Measurements from ENCODE around the gene TMTC1. TPM values are rescaled to one million over a fixed set of nuclear protein-coding genes. Genes with fewer than 3 reads are reported as not detected.

Gene TMTC1
- total and polyA plus RNA-seq, 2 experiments from 2014 or later, result 4.8 to 24.3 TPM

DNA sequence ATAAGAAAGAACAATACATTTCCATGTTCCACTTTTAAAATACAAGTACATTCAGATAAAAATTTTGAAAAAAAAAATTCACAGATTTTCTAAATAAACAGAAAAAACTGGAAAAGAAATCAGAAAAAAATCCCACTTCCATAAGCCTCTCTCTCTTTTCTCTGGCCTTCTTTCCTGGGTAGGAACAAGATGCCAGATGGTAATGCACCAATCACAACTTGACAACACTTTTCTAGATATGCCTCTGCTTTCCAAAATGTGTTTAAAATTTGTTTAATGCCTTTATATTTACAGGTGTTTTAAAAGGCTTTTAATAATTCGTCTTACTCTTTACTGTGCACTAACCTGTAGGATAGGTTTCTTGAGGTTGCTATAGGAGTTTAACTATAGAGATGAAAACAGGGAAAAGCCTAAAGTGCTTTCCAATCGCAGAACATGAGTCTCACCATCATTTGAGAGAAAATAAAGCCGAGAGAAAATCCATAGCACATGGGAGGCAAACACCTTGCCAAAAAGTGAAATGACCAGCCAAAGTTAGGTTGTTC, 74.2 kb downstream of the TMTC1 start:
- Histone ChIP-seq H2AFZ (no peak overlapping the region), H3K9me2 (ENCODE audit: insufficient read depth) (peaks cover 6% of the 10 kb centered on the region; the same call in 1 of the 2 replicates), H3F3A (replicated peaks; ENCODE audit: low read depth) (no peaks in the 10 kb centered on the region; the same call in 1 of the 2 replicates), H3K36me3 (ENCODE audit: insufficient read depth) (no peaks in the 10 kb centered on the region), H3K4me3 (no peak overlapping the region), H3K79me2 (replicated peaks; ENCODE audit: insufficient read depth) (no peaks in the 10 kb centered on the region), H3K4me2 (no peak overlapping the region), H3K27ac (ENCODE audit: low read depth) (peak overlapping the region; percentile 48; the same call in 1 of the 2 replicates), H3K4me1 (ENCODE audit: insufficient read depth) (peaks cover 18% of the 10 kb centered on the region), H3K27me3 (ENCODE audit: insufficient read depth) (no peaks in the 10 kb centered on the region), H4K20me1 (replicated peaks; ENCODE audit: insufficient read depth) (no peaks in the 10 kb centered on the region)
- no peak overlapping the region for H3K4me3 Mint-ChIP-seq
- peaks cover 63% of the 10 kb centered on the region for H3K4me1 Mint-ChIP-seq
- no peak for DNase-seq (ENCODE audit: low spot score)
- peaks cover 3% of the 10 kb centered on the region; the same call in 1 of the 3 replicates for H3K36me3 Mint-ChIP-seq (ENCODE audit: low read depth)
- TF ChIP-seq, protein P1, sequence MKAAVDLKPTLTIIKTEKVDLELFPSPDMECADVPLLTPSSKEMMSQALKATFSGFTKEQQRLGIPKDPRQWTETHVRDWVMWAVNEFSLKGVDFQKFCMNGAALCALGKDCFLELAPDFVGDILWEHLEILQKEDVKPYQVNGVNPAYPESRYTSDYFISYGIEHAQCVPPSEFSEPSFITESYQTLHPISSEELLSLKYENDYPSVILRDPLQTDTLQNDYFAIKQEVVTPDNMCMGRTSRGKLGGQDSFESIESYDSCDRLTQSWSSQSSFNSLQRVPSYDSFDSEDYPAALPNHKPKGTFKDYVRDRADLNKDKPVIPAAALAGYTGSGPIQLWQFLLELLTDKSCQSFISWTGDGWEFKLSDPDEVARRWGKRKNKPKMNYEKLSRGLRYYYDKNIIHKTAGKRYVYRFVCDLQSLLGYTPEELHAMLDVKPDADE (IDR thresholded peaks at IDR 0.05), result no peak
- TF ChIP-seq JUNB (IDR thresholded peaks at IDR 0.05; ENCODE audit: unreplicated experiment) (no peak), EZH2phosphoT487 (IDR thresholded peaks at IDR 0.05; ENCODE audit: unreplicated experiment) (no peak), POLR2AphosphoS5 (IDR thresholded peaks at IDR 0.05; ENCODE audit: low read depth) (no peak), STAT1 (IDR thresholded peaks at IDR 0.05; ENCODE audit: unreplicated experiment) (no peak), CREB1 (CRISPR knock-in tag; IDR thresholded peaks at IDR 0.05; ENCODE audit: low read depth) (no peak), ZNF331 (CRISPR knock-in tag; IDR thresholded peaks at IDR 0.05; ENCODE audit: low read depth) (no peak), ZNF114 (CRISPR knock-in tag; IDR thresholded peaks at IDR 0.05) (no peak), EZH2 (IDR thresholded peaks at IDR 0.05; ENCODE audit: low read depth, unreplicated experiment) (no peak), NANOG (IDR thresholded peaks at IDR 0.05; ENCODE audit: borderline replicate concordance) (no peak)
- TF ChIP-seq, protein P2, sequence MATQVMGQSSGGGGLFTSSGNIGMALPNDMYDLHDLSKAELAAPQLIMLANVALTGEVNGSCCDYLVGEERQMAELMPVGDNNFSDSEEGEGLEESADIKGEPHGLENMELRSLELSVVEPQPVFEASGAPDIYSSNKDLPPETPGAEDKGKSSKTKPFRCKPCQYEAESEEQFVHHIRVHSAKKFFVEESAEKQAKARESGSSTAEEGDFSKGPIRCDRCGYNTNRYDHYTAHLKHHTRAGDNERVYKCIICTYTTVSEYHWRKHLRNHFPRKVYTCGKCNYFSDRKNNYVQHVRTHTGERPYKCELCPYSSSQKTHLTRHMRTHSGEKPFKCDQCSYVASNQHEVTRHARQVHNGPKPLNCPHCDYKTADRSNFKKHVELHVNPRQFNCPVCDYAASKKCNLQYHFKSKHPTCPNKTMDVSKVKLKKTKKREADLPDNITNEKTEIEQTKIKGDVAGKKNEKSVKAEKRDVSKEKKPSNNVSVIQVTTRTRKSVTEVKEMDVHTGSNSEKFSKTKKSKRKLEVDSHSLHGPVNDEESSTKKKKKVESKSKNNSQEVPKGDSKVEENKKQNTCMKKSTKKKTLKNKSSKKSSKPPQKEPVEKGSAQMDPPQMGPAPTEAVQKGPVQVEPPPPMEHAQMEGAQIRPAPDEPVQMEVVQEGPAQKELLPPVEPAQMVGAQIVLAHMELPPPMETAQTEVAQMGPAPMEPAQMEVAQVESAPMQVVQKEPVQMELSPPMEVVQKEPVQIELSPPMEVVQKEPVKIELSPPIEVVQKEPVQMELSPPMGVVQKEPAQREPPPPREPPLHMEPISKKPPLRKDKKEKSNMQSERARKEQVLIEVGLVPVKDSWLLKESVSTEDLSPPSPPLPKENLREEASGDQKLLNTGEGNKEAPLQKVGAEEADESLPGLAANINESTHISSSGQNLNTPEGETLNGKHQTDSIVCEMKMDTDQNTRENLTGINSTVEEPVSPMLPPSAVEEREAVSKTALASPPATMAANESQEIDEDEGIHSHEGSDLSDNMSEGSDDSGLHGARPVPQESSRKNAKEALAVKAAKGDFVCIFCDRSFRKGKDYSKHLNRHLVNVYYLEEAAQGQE (IDR thresholded peaks at IDR 0.05; ENCODE audit: unreplicated experiment), result no peak
- TF ChIP-seq, protein P3, sequence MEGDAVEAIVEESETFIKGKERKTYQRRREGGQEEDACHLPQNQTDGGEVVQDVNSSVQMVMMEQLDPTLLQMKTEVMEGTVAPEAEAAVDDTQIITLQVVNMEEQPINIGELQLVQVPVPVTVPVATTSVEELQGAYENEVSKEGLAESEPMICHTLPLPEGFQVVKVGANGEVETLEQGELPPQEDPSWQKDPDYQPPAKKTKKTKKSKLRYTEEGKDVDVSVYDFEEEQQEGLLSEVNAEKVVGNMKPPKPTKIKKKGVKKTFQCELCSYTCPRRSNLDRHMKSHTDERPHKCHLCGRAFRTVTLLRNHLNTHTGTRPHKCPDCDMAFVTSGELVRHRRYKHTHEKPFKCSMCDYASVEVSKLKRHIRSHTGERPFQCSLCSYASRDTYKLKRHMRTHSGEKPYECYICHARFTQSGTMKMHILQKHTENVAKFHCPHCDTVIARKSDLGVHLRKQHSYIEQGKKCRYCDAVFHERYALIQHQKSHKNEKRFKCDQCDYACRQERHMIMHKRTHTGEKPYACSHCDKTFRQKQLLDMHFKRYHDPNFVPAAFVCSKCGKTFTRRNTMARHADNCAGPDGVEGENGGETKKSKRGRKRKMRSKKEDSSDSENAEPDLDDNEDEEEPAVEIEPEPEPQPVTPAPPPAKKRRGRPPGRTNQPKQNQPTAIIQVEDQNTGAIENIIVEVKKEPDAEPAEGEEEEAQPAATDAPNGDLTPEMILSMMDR (conservative IDR thresholded peaks at IDR 0.05; ENCODE audit: low read depth in 2 of 2), result no peak
- TF ChIP-seq, protein P4, sequence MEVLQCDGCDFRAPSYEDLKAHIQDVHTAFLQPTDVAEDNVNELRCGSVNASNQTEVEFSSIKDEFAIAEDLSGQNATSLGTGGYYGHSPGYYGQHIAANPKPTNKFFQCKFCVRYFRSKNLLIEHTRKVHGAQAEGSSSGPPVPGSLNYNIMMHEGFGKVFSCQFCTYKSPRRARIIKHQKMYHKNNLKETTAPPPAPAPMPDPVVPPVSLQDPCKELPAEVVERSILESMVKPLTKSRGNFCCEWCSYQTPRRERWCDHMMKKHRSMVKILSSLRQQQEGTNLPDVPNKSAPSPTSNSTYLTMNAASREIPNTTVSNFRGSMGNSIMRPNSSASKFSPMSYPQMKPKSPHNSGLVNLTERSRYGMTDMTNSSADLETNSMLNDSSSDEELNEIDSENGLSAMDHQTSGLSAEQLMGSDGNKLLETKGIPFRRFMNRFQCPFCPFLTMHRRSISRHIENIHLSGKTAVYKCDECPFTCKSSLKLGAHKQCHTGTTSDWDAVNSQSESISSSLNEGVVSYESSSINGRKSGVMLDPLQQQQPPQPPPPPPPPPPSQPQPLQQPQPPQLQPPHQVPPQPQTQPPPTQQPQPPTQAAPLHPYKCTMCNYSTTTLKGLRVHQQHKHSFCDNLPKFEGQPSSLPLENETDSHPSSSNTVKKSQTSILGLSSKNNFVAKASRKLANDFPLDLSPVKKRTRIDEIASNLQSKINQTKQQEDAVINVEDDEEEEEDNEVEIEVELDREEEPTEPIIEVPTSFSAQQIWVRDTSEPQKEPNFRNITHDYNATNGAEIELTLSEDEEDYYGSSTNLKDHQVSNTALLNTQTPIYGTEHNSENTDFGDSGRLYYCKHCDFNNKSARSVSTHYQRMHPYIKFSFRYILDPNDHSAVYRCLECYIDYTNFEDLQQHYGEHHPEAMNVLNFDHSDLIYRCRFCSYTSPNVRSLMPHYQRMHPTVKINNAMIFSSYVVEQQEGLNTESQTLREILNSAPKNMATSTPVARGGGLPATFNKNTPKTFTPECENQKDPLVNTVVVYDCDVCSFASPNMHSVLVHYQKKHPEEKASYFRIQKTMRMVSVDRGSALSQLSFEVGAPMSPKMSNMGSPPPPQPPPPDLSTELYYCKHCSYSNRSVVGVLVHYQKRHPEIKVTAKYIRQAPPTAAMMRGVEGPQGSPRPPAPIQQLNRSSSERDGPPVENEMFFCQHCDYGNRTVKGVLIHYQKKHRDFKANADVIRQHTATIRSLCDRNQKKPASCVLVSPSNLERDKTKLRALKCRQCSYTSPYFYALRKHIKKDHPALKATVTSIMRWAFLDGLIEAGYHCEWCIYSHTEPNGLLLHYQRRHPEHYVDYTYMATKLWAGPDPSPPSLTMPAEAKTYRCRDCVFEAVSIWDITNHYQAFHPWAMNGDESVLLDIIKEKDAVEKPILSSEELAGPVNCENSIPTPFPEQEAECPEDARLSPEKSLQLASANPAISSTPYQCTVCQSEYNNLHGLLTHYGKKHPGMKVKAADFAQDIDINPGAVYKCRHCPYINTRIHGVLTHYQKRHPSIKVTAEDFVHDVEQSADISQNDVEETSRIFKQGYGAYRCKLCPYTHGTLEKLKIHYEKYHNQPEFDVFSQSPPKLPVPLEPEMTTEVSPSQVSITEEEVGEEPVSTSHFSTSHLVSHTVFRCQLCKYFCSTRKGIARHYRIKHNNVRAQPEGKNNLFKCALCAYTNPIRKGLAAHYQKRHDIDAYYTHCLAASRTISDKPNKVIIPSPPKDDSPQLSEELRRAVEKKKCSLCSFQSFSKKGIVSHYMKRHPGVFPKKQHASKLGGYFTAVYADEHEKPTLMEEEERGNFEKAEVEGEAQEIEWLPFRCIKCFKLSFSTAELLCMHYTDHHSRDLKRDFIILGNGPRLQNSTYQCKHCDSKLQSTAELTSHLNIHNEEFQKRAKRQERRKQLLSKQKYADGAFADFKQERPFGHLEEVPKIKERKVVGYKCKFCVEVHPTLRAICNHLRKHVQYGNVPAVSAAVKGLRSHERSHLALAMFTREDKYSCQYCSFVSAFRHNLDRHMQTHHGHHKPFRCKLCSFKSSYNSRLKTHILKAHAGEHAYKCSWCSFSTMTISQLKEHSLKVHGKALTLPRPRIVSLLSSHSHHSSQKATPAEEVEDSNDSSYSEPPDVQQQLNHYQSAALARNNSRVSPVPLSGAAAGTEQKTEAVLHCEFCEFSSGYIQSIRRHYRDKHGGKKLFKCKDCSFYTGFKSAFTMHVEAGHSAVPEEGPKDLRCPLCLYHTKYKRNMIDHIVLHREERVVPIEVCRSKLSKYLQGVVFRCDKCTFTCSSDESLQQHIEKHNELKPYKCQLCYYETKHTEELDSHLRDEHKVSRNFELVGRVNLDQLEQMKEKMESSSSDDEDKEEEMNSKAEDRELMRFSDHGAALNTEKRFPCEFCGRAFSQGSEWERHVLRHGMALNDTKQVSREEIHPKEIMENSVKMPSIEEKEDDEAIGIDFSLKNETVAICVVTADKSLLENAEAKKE (CRISPR knock-in tag; IDR thresholded peaks at IDR 0.05), result no peak
- H3K27me3 Mint-ChIP-seq (ENCODE audit: insufficient read depth, low read depth, poor library complexity), result peaks cover 2% of the 10 kb centered on the region
- H3K27ac Mint-ChIP-seq, result peak overlapping the region; percentile 94
- no peaks in the 10 kb centered on the region for H3K9me3 Mint-ChIP-seq
- ATAC-seq, result no peak
